HG03520 (cell line): ENCODE measurements around the gene DLG3.

Source experiments
- ATAC-seq: cut with Tn5 transposase; IDR thresholded peaks from one replicate; pipeline ENCODE4 v1.9.1; 2021; ENCODE audit warnings: mild to moderate bottlenecking, moderate library complexity; ENCODE audit not compliant: unreplicated experiment

The DLG3 gene

GRCh38 chrX:70437011-70437410, 7.6 kb upstream of the DLG3 start:
- no peak for ATAC-seq

- ATAC-seq = no peak
Measured at GRCh38 chrX:70437921-70438665, 6.5 kb upstream of the DLG3 start.

- ATAC-seq = no peak
Measured at GRCh38 chrX:70439016-70439415, 5.6 kb upstream of the DLG3 start.

GRCh38 chrX:70442224-70442623, 2.4 kb upstream of the DLG3 start:
- ATAC-seq = no peak

- ATAC-seq = no peak
Measured at GRCh38 chrX:70444946-70445656, 466 bp downstream of the DLG3 start.

- no peak for ATAC-seq
Measured at GRCh38 chrX:70445951-70446350, 1.3 kb downstream of the DLG3 start.

- no peak for ATAC-seq
Measured at GRCh38 chrX:70446380-70447350, 2.0 kb downstream of the DLG3 start.

- no peak for ATAC-seq
Measured at GRCh38 chrX:70449457-70449966, 4.9 kb downstream of the DLG3 start.

- peak; percentile 33 for ATAC-seq
Measured at GRCh38 chrX:70452143-70452733, 7.6 kb downstream of the DLG3 start.

GRCh38 chrX:70453024-70453618, 8.5 kb downstream of the DLG3 start:
- no peak for ATAC-seq

GRCh38 chrX:70454441-70455365, 10.1 kb downstream of the DLG3 start:
- ATAC-seq = peak; percentile 30

- ATAC-seq = no peak
Measured at GRCh38 chrX:70455366-70456202, 10.9 kb downstream of the DLG3 start.

- ATAC-seq = no peak
Measured at GRCh38 chrX:70456256-70456655, 11.6 kb downstream of the DLG3 start.

- ATAC-seq = no peak
Measured at GRCh38 chrX:70461026-70461425, 16.4 kb downstream of the DLG3 start.

GRCh38 chrX:70464051-70464450, 19.4 kb downstream of the DLG3 start:
- no peak for ATAC-seq

GRCh38 chrX:70466968-70467367, 22.3 kb downstream of the DLG3 start:
- ATAC-seq = no peak

GRCh38 chrX:70468709-70469108, 24.1 kb downstream of the DLG3 start:
- ATAC-seq = no peak

- ATAC-seq = peak; percentile 75
Measured at GRCh38 chrX:70470850-70471289, 26.2 kb downstream of the DLG3 start.
